ENCODE measurements around the gene PARP12. TPM values are rescaled to one million over a fixed set of nuclear protein-coding genes. Genes with fewer than 3 reads are reported as not detected.

Gene PARP12
- total RNA-seq, 1 experiment from 2014 or later, result 19.6 TPM

DNA sequence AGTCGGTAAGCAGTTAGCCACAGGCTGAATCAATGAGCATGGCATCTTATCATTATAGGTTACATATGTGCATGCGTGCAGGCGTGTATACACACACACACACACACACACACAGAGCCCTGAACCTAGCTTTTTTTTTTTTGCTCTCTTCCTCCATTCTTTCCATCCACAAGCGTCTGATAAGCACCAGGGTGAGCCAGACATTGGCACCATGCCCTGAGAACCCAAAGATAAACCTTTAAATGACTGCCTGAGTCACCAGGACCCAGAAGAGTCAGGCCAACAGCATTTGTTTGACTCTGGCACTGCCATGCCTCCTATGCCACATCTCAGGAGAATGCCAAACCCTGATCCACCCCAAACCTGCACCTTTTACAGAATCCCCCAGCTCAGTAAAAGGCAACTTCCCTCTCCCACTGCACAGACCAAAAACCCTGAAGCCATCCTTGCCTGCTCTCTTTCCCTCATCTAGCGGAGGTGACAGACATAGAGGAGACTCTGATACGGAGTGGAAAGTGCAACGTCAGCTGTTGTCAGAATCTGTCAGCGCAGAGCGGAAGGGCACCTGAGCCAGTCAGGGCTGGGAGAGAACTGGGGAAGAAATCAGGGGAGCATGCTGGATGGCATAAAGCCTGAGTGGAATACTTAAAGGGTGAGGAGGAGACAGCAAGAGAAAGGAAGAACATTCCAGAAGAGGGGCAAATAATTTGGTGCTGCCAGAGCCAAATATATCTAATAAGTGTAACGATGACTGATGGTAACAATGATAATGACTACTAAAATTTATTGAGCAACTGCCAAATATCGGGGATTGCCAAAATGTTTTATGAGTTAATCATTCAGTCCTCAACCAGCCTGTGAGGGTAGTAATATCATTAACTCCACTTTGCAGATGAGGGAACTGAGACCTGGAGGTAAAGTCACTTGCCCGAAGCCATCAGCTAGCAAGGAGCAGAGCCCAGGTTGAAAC lies 3.2 kb downstream of the PARP12 start:
- DNase-seq (ENCODE audit: low spot score), result peak; percentile 95

DNA sequence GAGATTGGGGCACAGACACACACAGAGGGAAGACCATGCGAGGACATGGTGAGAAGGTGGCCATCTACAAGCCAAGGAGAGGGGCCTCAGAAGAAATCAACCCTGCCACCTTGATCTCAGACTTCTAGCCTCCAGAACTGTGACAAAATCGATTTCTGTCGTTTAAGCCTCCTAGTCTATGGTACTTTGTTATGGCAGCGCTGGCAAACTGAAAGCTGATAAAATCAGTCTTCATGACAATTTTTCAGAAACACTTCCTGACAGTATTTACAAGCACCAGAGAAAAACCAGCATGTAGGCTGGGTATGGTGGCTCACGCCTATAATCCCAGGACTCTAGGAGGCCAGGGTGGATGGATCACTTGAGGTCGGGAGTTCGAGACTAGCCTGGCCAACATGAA lies 4.2 kb downstream of the PARP12 start:
- DNase-seq (ENCODE audit: low spot score), result no peak

DNA sequence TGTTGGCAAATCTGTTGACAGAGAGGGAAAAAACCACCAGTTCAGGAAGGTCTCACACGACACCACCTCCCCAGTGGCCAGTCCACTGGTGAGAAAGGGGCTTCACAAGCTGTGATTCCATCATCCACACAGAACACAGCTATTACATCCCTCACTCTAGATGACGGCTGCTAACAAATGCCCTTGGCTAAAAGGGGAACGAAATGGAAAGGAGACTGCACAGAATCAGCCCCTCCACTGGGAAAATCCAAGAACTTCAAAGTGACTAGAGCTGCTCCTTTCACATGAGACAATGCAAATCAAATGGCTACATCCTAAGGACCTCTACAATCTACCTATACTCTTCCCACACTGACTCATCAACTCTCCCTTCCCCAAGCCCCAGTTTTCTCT lies 5.6 kb downstream of the PARP12 start:
- no peak for DNase-seq (ENCODE audit: low spot score)

DNA sequence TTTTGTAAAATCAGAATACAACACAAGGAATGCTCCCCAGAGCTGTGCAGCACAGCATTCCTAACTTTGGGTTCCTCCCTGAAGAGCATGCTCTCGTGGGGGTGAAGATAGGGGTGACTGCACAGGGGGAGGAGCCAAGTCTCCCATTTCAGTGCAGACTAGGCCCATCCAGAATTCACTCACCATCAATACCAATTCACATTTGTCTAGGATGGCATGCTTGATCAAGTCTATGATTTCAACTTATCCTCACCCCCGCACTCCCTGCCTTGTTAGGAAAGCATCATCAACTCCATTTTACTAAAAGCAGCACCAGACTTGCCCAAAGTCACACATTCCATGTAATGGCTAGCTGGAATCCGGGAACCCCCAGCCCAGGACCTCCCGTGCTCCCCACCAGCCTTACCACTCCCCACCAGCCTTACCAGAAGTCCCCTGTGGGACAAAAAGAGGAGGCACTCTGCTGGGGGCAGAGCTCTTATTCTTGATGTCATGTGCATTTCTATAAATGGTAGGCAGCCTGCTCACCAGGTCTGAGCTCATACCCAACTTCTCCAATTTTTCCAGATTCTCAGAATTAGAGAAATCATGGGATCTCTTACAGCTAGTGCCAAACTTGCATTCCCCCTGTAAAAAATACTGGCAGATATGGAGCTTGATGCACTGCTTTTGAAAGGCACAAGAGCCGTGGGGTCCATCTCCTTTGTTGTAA lies 6.2 kb downstream of the PARP12 start:
- no peak for DNase-seq (ENCODE audit: low spot score)

DNA sequence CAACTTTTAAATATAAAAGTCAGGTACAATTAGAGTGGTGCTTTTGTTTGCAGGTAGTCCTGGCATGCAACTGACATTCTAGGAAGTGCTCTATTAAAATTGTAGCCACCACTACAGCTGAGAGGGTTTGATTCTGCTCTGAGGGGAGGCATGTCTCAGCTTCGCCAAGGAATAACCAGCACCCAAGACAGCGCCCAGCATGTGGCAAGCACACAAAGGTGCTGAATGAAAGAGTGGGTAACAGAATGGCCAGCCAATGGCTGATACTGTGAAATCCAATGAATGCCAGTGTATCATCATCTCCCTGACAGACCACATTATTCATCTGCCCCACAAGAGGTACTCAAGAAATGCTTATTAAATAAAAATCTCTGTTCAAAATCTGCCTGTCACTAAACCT lies 6.9 kb downstream of the PARP12 start:
- no peak for DNase-seq (ENCODE audit: low spot score)

DNA sequence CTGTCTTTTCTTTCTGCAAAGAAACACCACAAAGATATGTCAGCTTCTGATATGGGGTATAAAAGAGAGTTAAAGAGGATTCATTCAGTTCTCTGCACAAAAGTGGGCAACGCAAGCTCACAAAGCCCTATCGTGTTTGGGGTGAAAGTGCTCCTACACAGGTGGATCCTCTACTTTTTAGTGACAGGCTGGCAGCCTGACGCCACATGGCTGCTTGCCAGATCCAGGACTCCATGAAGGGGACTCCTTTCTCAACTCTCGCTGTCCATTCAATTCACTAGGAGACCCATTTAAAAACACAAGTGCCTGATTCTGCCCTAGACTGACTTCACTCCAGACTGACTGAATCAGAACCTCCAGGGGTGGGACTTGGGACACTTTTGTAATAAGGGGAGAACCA lies 8.0 kb downstream of the PARP12 start:
- DNase-seq (ENCODE audit: low spot score), result no peak

DNA sequence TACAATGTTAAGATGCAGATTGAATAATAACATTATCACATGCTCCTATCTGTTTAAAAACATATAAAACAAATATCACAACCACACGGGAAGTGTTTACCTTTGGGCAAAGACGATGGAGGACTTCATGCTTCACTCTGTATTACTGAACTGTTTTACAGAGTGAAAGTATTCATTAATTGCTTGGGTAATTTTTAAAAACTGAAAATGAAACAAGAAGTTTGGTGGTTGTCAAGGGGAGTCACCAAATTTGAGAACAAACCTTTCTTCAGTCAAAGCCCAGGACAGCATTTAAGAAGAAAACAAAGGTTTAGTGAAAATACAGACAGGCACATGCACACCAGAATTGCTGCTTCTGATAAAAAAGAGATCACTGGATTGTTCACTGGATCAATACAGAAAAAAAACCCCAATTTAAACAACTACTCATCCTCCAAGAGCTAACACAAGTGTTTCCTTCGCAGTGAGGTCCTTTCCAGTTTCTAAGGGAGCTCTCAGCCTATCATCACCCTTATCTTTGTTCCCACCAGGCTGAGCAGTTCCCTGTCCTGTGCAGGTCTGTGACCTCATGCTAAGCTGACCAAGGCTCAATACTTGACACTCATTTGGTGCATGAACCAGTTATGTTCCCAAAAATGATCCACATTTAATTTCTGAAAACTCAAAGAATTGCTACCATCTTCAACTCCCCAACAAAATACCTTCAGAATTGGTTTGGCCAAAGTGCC lies 8.8 kb downstream of the PARP12 start:
- no peak for DNase-seq (ENCODE audit: low spot score)

DNA sequence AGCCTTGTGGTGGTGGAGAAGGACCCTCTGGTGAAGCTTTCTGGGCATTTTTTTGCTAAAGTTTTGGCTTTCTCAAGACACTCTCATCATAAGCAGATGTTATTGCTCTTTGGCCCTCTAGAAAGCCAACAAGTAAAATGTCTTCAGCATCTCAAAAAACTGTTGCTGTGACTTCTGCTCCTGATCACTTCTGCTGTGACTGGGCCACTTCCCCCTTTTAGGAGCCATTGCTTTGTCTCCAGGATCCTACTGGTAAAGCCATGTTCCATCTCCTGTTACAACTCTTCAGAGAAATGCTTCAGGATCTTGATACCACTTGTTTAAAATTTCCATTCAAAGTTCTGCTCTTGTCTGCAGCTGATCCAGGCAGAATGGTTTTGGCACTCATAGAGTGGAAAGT lies 10.9 kb downstream of the PARP12 start:
- no peak for DNase-seq (ENCODE audit: low spot score)

DNA sequence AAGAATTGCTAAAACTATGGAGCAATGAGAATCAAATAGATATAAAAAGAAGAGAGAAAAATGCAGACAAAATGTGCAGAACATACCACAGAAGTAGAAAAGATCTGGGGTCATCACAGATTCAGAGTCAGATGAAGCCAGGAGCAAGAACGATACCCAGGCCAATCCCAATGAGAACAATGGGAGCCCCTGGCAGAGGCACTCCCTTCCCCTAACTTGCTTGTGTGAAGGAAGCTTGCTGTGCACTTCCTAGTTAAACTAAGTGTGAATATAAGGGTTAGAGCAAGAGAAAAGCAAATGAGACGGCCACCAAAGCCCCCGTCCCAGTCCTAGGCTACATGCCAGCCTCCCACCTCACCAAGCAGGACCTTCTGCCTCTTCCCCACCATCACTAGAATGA lies 12.7 kb downstream of the PARP12 start:
- DNase-seq (ENCODE audit: low spot score), result no peak

DNA sequence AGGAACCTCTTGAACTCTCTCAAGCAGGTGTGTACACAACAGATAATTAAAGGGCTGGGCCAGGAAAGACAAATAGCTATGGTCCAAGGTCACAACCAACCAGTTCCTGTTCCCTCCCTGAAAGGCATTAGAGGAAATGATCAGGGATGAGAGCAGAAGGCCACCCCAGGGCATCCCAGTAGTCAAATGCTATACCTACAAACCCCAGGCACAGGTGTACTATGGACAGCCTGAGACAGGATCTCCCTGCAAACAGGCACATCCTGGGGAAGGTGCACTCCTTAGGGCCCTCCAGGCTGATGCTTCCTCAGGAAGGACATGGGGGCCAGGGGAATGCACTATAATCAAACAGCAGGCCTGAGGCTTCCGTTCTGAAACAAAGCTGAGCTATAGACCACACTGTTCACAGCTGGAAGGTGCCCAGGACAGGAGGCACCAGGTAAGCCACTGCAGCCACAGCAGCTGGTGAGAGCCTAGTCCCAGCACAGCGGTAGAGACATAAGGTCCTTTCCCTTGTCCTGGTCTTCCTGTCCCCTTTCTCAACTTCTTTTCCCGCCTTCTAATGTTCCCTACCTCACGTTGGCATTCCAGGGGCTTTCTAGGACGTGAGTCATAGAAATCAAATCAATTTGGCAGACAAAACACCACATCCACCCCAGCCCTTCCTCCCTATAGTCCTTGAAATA lies 13.3 kb downstream of the PARP12 start:
- peak; percentile 54 for DNase-seq (ENCODE audit: low spot score)

DNA sequence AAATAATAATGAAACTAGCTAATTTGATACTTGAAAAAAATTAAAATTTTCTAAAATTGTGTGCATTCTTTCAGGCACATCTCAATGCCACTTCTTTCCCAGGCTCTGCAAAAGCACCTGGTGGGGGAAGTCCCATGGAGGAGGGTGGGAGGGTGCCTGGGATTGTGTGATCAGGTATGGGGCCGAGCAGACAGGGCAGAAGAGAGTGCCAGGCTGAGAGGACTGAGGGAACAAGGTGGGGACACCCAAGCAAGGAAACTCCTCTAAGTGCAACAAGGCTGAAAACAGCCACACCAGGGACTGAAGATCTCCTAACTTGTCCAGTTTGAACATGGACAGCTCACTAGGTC lies 13.8 kb downstream of the PARP12 start:
- no peak for DNase-seq (ENCODE audit: low spot score)

DNA sequence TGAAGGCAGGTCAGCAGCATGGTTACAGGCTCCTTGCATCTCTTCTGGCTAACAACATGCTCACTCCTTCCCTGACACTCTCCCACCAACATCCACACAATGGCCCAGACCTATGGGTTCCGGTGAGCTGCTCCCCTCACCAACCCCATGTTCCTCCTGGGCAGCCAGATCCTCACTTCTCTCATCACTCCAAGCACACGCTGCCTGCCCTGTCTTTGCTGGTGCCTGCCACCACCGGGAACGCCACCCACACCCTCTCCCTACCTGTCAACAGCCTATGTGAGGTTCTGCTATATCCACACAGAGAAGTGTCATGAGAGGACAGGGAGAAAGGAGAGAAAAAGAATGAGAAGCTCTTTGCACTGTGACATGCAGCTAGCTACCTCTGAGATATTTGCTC lies 14.6 kb downstream of the PARP12 start:
- no peak for DNase-seq (ENCODE audit: low spot score)

DNA sequence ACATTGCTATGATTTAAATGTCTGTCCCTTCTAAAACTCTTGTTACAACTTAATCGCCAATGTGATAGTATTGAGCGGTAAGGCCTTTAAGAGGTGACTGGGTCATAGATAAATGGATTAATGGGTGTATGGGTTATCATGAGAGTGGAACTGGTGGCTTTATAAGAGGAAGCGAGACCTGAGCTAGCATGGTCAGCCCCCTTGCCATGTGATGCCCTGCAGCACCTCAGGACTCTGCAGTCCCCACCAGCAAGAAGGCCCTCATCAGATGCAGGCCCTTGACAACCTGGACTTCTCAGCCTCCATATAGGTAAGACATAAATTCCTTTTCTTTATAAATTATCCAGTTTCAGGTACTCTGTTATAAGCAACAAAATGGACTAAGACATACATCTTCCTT lies 15.6 kb downstream of the PARP12 start:
- DNase-seq (ENCODE audit: low spot score), result no peak

DNA sequence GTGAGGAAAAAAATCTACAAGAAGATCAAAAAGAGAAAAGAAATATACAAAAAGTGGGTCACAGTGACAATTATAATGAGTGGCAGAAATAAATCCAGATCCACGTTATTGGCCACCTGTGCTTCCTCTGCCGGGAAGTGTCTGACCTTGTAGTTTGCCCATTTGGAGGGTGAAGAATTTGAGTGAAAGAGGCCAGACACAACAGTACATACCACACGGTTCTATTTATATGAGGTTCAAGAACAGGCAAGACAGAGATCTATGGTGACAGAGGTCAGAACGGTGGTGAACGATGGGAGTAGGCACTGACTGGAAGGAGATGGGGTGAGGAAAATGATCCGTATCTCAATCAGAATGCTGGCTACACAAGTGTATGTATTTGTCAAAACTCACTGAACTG lies 17.1 kb downstream of the PARP12 start:
- no peak for DNase-seq (ENCODE audit: low spot score)

DNA sequence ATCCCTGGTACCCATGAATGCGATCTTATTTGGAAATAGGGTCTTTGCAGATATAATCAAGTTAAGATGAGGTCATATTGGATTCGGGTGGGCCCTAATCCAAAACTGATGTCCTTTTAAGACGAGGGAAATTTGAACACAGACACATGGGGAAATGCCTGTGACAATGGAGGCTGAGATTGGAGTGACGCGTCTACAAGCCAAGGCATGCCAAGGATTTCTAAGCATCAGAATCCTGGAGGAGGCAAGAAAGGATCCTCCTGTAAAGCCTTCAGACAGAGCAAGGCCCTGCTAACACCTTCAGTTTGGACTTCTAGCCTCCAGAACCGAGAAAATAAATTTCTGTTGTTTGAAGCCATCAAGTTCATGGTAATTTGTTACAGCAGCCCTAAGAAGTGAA lies 18.5 kb downstream of the PARP12 start:
- DNase-seq (ENCODE audit: low spot score), result no peak

DNA sequence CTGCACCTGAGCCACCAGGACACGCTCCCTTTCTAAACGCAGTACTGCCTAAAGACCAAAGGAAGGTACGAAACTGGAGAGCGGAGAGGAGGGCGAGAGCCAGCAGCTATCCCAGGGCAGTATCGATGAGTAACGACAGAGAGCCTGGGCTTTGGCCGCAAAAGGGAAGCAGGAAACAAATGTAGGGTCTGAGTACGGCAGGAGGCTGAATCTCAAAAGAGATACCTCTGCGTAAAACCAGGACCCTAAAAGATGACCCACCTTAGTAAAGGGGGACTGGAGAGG lies 20.4 kb downstream of the PARP12 start:
- DNase-seq (ENCODE audit: low spot score), result no peak

DNA sequence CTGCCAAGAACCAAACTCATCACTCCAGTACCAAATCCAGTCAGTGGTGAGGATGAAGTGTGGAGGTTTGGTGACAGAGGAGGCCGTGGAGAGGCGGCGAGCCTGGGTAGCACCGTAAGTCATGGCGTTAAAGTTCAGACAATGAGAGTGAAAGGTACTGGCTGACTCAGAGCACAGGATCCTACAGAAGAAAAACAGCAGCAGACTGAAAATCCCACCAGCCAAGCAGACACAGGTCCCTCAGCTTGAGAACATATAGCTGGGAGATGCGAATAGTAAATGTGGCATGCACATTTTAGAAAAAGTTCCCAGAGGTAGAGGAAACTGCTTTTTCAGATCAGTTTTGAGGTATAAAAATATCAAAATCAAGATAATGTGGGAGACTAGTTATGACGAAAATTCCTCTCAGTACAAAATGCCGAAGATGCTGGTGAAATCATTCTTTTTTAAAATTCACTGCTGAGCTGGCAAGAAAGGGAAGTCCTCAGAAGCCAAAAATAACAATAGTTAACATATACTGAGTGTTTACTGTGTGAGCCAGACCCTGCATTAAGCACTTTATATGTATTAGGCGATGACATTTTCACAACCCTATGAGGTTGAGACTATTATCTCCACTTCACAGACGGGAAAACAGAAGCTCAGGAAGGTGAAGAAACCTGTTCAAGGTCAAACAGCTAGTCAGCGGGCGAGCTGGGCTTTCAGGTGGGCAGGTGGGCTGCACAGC lies 20.9 kb downstream of the PARP12 start:
- DNase-seq (ENCODE audit: low spot score), result no peak

DNA sequence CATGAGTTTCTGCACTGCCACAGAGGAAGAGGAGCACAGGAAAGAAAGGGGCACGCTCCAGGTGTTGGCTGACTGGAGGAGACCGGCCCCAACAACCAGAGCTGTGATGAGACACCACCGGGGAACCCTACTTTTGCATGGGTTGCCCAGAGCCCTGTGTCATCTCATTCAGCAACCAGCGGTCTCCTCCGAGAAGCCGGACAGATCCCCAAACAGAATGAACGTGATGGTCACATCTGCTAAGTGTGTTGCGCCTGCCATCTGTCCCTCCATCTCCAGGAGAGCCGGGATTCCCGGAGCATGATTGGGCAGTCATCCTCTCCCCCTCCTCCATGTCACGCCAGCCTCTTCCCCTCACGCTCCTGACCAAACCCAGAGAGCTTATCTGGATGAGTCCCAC lies 22.9 kb downstream of the PARP12 start:
- no peak for DNase-seq (ENCODE audit: low spot score)

DNA sequence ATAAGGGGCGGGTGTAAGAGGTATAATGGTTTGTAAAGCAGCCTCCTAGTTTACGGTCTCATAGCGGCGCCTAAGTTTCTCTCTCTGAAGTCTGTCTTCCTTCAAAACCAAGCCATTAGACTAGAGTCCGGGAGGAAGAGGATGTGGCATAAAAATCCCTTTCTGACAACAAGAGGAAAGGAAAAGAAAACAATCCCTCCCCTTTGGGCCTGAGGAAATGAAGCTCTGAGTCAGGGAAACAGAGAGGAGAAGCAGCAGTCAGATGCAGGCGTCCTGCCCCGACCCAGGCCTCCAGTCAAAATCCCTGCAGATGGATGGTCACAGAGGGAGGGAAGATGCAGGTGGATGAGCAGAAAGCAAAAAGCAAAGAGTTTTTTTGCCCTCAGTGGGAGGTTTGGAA lies 23.7 kb downstream of the PARP12 start:
- DNase-seq (ENCODE audit: low spot score), result peak; percentile 19

DNA sequence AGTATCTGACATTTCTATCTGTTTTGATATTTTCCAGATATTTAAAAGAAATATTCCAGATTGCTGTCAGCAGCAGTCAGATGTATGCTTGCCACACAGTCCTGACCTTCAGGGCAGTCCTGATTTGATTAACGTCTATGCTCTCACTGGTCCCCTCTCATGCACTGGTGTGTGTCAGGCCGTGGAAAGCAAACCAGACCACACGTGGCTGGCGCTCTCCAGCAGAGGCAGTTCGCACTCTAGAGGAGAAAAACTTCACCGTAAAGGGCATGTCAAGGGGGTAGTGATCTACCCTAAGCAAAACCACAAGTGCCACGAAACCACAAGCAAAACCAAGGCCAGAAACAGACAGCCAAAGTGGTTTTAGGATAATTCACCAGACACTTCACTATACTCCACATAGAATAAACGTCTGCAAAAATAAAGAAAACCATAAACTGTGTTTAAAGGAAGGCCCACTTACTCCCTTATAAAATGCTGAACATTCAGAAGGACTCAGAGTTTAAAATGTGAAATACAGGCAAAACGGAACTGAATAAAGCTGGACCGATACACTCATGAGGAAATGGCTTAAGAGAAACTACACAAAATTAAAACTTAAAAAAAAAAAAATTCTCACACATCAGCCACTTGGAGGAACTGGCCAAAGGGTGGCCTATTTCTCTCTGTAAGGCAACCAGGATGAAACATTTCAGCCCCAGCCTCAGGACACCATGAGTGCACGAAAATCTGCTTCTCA lies 26.4 kb downstream of the PARP12 start:
- DNase-seq (ENCODE audit: low spot score), result no peak
